DOHH2 (cell line): Measurements from ENCODE around the gene BBS9.

Experiments
- EZH2phosphoT487 ChIP-seq: fragments of 200-600 bp; sonication (generic); IDR thresholded peaks from 2 replicates; pipeline ENCODE4 v1.6.1; 2017; ENCODE audit warnings: borderline replicate concordance, mild to moderate bottlenecking, antibody characterized with exemption, low read length, moderate library complexity, mixed read lengths
- TF ChIP-seq, protein P1 (sequence below): fragments of 200-600 bp; sonication (generic); IDR thresholded peaks from one replicate; pipeline ENCODE4 v1.5.1; 2014; ENCODE audit warnings: antibody characterized with exemption, mild to moderate bottlenecking, low read depth, low read length; ENCODE audit not compliant: poor library complexity, severe bottlenecking

DNA sequence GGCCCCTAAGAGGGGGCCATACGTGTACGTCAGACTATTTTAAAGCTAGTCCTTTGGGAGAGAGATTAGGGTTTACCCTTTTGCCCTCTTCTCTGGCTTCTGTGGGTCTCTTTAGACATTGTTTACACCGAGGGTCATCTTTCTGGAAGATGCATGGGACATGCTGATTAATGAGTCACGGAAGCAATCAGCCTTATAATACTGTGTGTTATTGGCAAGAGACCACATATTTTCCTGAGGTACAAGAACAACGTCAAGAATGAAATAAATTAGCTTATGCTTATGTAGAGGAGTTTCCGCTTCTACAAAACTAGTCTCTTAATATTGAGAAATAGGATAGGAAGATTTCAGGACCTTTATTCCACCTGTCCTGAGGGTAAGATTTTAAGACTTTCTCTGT, 327.7 kb downstream of the BBS9 start:
- TF ChIP-seq, protein P1, sequence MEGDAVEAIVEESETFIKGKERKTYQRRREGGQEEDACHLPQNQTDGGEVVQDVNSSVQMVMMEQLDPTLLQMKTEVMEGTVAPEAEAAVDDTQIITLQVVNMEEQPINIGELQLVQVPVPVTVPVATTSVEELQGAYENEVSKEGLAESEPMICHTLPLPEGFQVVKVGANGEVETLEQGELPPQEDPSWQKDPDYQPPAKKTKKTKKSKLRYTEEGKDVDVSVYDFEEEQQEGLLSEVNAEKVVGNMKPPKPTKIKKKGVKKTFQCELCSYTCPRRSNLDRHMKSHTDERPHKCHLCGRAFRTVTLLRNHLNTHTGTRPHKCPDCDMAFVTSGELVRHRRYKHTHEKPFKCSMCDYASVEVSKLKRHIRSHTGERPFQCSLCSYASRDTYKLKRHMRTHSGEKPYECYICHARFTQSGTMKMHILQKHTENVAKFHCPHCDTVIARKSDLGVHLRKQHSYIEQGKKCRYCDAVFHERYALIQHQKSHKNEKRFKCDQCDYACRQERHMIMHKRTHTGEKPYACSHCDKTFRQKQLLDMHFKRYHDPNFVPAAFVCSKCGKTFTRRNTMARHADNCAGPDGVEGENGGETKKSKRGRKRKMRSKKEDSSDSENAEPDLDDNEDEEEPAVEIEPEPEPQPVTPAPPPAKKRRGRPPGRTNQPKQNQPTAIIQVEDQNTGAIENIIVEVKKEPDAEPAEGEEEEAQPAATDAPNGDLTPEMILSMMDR = no peak
- TF ChIP-seq EZH2phosphoT487 = no peak
